Gastroesophageal sphincter (tissue), 3 donors: ENCODE measurements around the gene ARHGAP25.

ENCODE experiments used
- CTCF ChIP-seq, 4 experiments: fragments of 200-600 bp in 2 of 4; fragments of 450-650 bp in 2 of 4; sonication (generic) in 1 of 4; IDR thresholded peaks; one replicate each; pipeline ENCODE4 v1.5.1; 2017 to 2019; ENCODE audit warnings: antibody characterized with exemption in 4 of 4, mild to moderate bottlenecking in 2 of 4, moderate library complexity in 2 of 4
- POLR2A ChIP-seq, 2 donors: fragments of 450-650 bp; IDR thresholded peaks; one replicate each; pipeline ENCODE4 v1.6.1; 2017; ENCODE audit warnings: antibody characterized with exemption in 2 of 2, mild to moderate bottlenecking in 2 of 2, moderate library complexity in 1 of 2

GRCh38 chr2:68745006-68745405 is 10.4 kb downstream of the ARHGAP25 start:
- no peak for TF ChIP-seq POLR2A (IDR thresholded peaks at IDR 0.05)
- no peak for TF ChIP-seq CTCF (IDR thresholded peaks at IDR 0.05)
